Gastrocnemius medialis (tissue), 4 donors: Measurements from ENCODE around the gene ZNF768. TPM values are rescaled to one million over a fixed set of nuclear protein-coding genes. Genes with fewer than 3 reads are reported as not detected.
A peak's percentile ranks its signal among the peaks of the same experiment; 100 is the strongest.

Experiments
- ATAC-seq, 2 donors: fragments of 150-250 bp; one replicate each; pipeline ENCODE4 v1.9.1; 2016
- DNase-seq, 2 donors: peaks; one replicate each; pipeline ENCODE4 v3.0.0-alpha.2; 2019
- H3K27ac ChIP-seq, 4 donors: fragments of 200-600 bp; sonication (generic); 1 replicate in 1 of 4; 2 replicates in 3 of 4; pipeline ENCODE4 v1.5.1; 2016 to 2018; ENCODE audit warnings: mild to moderate bottlenecking in 2 of 4, moderate library complexity in 1 of 4
- H3K27me3 ChIP-seq, 3 donors: fragments of 200-600 bp; sonication (generic) in 2 of 3; 1 replicate in 1 of 3; 2 replicates in 2 of 3; pipeline versions ENCODE4 v1.5.1 to v1.6.0; 2016 to 2019; ENCODE audit warnings: mild to moderate bottlenecking in 1 of 3, moderate library complexity in 1 of 3
- H3K36me3 ChIP-seq, 2 donors: fragments of 200-600 bp; sonication (generic) in 1 of 2; one replicate each; pipeline ENCODE4 v1.5.1; 2017 to 2018
- H3K4me1 ChIP-seq, 2 donors: fragments of 200-600 bp; sonication (generic) in 1 of 2; one replicate each; pipeline ENCODE4 v1.5.1; 2016 to 2017; ENCODE audit warnings: mild to moderate bottlenecking in 2 of 2
- H3K4me3 ChIP-seq, 4 donors: fragments of 200-600 bp; sonication (generic) in 3 of 4; 1 replicate in 1 of 4; 2 replicates in 3 of 4; pipeline ENCODE4 v1.5.1; 2016 to 2019; ENCODE audit warnings: mild to moderate bottlenecking in 2 of 4
- H3K9me3 ChIP-seq, 3 donors: fragments of 200-600 bp; sonication (generic) in 2 of 3; 1 replicate in 1 of 3; 2 replicates in 2 of 3; pipeline ENCODE4 v1.5.1; 2016 to 2019
- POLR2A ChIP-seq, 2 donors: fragments of 450-650 bp; IDR thresholded peaks; one replicate each; pipeline ENCODE4 v1.6.1; 2017; ENCODE audit warnings: antibody characterized with exemption in 2 of 2, mild to moderate bottlenecking in 2 of 2, moderate library complexity in 2 of 2
- in situ Hi-C, 4 donors: fragments of 200-750 bp; cut with MboI; loops; one replicate each; pipeline versions ENCODE4 v1.15.0 to v1.8.0; 2017; ENCODE audit warnings: low sequenced_read_pairs in 4 of 4
- intact Hi-C: fragments of 100-400 bp; cut with DNase I; formaldehyde crosslinking; loops from one replicate; pipeline ENCODE4 v1.15.1; 2023; ENCODE audit warnings: low total_unique reads
- total RNA-seq, 4 donors: library from RNA; depleted of rRNA; stranded (reverse); fragments of >200 nt; gene quantifications; one replicate each; pipeline versions ENCODE4 v1.1.0 to v1.2.3, GENCODE V29; 2016
- TF ChIP-seq, protein P1 (sequence below), 5 experiments: fragments of 450-650 bp in 3 of 5; fragments of 200-600 bp in 2 of 5; sonication (generic) in 2 of 5; IDR thresholded peaks in 4 of 5; conservative IDR thresholded peaks in 1 of 5; 1 replicate in 4 of 5; 2 replicates in 1 of 5; pipeline ENCODE4 v1.5.1; 2016 to 2019; ENCODE audit warnings: antibody characterized with exemption in 5 of 5, mild to moderate bottlenecking in 3 of 5, moderate library complexity in 3 of 5

The ZNF768 gene
- total RNA-seq, 4 donors from 2014 or later = 39.8 to 118 (median 69.8) TPM

DNA sequence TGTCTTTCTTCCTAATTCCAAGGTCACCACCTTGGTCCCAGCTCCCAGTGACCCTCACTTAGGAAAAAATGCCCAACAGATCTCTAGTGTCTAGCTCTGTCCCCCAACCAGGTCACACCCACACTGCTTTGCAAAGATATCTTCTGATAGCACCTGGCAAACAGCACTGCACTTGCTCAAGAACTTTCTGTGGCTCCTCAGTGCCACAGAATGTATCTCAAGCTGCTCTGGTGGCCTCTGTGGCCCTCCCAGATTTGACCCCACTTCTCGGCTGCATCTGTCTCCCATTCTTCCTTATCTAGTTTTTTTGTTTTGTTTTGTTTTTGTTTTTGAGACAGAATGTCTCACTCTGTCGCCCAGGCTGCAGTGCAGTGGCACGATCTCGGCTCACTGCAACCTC lies 40.2 kb upstream of the ZNF768 start:
- no peaks in the 10 kb centered on the region for H3K27me3 ChIP-seq
- H3K36me3 ChIP-seq = no peaks in the 10 kb centered on the region
- TF ChIP-seq POLR2A (IDR thresholded peaks at IDR 0.05) = no peak
- TF ChIP-seq, protein P1, sequence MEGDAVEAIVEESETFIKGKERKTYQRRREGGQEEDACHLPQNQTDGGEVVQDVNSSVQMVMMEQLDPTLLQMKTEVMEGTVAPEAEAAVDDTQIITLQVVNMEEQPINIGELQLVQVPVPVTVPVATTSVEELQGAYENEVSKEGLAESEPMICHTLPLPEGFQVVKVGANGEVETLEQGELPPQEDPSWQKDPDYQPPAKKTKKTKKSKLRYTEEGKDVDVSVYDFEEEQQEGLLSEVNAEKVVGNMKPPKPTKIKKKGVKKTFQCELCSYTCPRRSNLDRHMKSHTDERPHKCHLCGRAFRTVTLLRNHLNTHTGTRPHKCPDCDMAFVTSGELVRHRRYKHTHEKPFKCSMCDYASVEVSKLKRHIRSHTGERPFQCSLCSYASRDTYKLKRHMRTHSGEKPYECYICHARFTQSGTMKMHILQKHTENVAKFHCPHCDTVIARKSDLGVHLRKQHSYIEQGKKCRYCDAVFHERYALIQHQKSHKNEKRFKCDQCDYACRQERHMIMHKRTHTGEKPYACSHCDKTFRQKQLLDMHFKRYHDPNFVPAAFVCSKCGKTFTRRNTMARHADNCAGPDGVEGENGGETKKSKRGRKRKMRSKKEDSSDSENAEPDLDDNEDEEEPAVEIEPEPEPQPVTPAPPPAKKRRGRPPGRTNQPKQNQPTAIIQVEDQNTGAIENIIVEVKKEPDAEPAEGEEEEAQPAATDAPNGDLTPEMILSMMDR (IDR thresholded peaks at IDR 0.05 in 4 of 5, conservative IDR thresholded peaks at IDR 0.05 in 1 of 5) = no peak
- H3K27ac ChIP-seq = no peak overlapping the region
- ATAC-seq (no peak), DNase-seq (no peak)
- peaks cover 9 to 15% of the 10 kb centered on the region in 2 donors for H3K4me1 ChIP-seq
- H3K4me3 ChIP-seq = no peak overlapping the region
- in situ Hi-C loops (no loop called here), intact Hi-C loops (no loop called here)
- H3K9me3 ChIP-seq = no peaks in the 10 kb centered on the region

DNA sequence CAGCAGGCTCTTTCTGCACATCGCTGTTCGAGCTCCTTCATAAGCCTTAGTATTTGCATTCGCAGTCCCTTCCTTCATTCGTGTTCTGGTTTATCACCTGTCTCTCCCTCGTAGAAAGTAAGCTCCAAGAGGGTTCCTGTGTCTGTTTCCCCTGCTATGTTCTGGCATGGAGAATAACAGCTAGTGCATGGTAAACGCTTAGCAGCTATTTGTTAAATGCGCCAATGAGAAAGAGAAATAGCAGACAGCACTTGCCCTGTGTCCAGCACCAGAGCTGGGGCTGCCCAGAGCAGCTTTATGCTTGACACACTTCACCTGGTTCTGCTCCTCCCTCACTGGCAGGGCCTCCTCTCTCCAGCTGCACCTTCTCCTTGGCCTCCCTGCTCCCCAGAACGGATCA lies 39.6 kb upstream of the ZNF768 start:
- intact Hi-C loops = no loop called here
- ATAC-seq (no peak), DNase-seq (no peak)
- H3K27ac ChIP-seq = no peak overlapping the region
- no peaks in the 10 kb centered on the region for H3K27me3 ChIP-seq
- TF ChIP-seq POLR2A (IDR thresholded peaks at IDR 0.05) = no peak
- TF ChIP-seq, protein P1 (IDR thresholded peaks at IDR 0.05 in 4 of 5, conservative IDR thresholded peaks at IDR 0.05 in 1 of 5) = no peak
- H3K9me3 ChIP-seq = no peaks in the 10 kb centered on the region
- in situ Hi-C loops = no loop called here
- H3K4me3 ChIP-seq = no peak overlapping the region
- no peaks in the 10 kb centered on the region for H3K36me3 ChIP-seq
- H3K4me1 ChIP-seq = peaks cover 9 to 12% of the 10 kb centered on the region in 2 donors

DNA sequence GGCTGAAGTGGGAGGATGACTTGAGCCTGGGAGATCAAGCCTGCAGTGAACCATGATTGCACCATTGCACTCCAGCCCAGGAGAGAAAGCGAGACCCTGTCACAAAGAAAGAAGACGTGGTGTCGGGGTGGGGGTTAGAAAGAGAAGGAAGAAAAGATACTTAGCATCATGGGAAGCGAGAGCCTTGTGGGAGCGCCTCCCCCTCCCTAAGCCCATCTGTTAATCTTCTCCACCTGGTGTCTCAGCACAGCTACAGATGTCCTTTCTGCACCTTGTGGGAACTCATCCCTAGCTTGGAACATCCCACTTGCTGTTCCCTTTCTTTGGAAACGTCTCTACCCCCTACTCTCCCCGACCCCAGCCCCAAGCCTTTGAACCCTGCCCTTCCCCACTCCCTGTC lies 39.2 kb upstream of the ZNF768 start:
- no peaks in the 10 kb centered on the region for H3K27me3 ChIP-seq
- TF ChIP-seq, protein P1 (IDR thresholded peaks at IDR 0.05 in 4 of 5, conservative IDR thresholded peaks at IDR 0.05 in 1 of 5) = no peak
- no peak for TF ChIP-seq POLR2A (IDR thresholded peaks at IDR 0.05)
- H3K36me3 ChIP-seq = no peaks in the 10 kb centered on the region
- DNase-seq = no peak
- intact Hi-C loops (no loop called here), in situ Hi-C loops (no loop called here)
- ATAC-seq = no peak
- no peak overlapping the region for H3K4me3 ChIP-seq
- H3K27ac ChIP-seq = no peak overlapping the region
- H3K9me3 ChIP-seq = no peaks in the 10 kb centered on the region
- H3K4me1 ChIP-seq = peaks cover 5 to 8% of the 10 kb centered on the region in 2 donors

DNA sequence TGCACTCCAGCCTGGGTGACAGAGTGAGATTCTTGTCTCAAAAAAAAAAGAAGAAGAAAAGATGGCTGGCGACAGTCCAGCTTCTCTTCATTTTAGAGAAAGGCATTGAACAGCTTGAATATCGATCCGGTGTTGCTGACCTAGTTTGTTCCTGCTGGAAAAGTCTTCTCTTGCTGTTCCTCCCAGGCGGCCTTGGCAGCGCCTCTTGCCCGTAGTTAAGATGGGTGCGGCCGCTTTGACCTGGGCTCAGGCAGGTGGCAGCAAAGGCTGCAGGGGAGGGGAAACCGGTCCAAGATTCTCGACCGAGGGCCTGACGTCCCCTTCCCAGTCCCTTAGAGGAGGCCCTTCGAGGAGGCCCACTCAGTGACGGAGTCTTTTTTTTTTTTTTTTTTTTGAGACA lies 35.7 kb upstream of the ZNF768 start:
- ATAC-seq = no peak
- intact Hi-C loops = no loop called here
- peak overlapping the region; percentile 59 to 66 (median 60) for H3K4me3 ChIP-seq
- H3K27me3 ChIP-seq = no peaks in the 10 kb centered on the region
- peak overlapping the region; percentile 61 to 77 (median 72) for H3K27ac ChIP-seq
- in situ Hi-C loops = no loop called here
- no peaks in the 10 kb centered on the region for H3K9me3 ChIP-seq
- TF ChIP-seq, protein P1 (IDR thresholded peaks at IDR 0.05 in 4 of 5, conservative IDR thresholded peaks at IDR 0.05 in 1 of 5) = no peak
- TF ChIP-seq POLR2A (IDR thresholded peaks at IDR 0.05) = no peak
- no peaks in the 10 kb centered on the region for H3K36me3 ChIP-seq
- peaks cover 5 to 8% of the 10 kb centered on the region in 2 donors for H3K4me1 ChIP-seq
- DNase-seq = no peak
